Left ventricle myocardium superior (tissue), 1 donor: ENCODE data around the gene BAG2. TPM values are rescaled to one million over a fixed set of nuclear protein-coding genes. Genes with fewer than 3 reads are reported as not detected.

Source experiments
- ATAC-seq: fragments of 200-7000 bp; cut with Tn5 transposase; one replicate; pipeline ENCODE4 v1.9.1; 2020; ENCODE audit warnings: mild to moderate bottlenecking, moderate library complexity
- DNase-seq: peaks from one replicate; pipeline ENCODE4 v3.0.0-alpha.2; 2020
- intact Hi-C: fragments of 100-400 bp; cut with micrococcal nuclease; formaldehyde crosslinking; loops from one replicate; pipeline ENCODE4 v1.11.0; 2022
- total RNA-seq: library from RNA; stranded (reverse); fragmentation: NEBNext Ultra II Directional; extraction: Animal tissue kit (Norgen Biotek cat#: 25700); gene quantifications from one replicate; pipeline ENCODE4 v1.2.1, GENCODE V29; 2021
- donor health status: DM: no; HTN: yes; CAD: no; lungs with severe emphysema.

Gene BAG2
- total RNA-seq, 1 donor from 2014 or later = 14.8 TPM

GRCh38 chr6:57216235-57217101 lies 44.3 kb downstream of the BAG2 start:
- ATAC-seq = peak; percentile 38
- DNase-seq = no peak
- intact Hi-C loops = no loop called here

- intact Hi-C loops = no loop called here
- DNase-seq (no peak), ATAC-seq (no peak)
Measured at GRCh38 chr6:57217270-57217669, 45.1 kb downstream of the BAG2 start.

GRCh38 chr6:57220083-57220703 lies 48.1 kb downstream of the BAG2 start:
- ATAC-seq (no peak), DNase-seq (no peak)
- intact Hi-C loops = no loop called here

GRCh38 chr6:57221191-57221935 lies 49.2 kb downstream of the BAG2 start:
- DNase-seq (peak; percentile 71), ATAC-seq (peak; percentile 84)
- intact Hi-C loops = no loop called here

- intact Hi-C loops = no loop called here
Measured at GRCh38 chr6:57221936-57222742, 50.0 kb downstream of the BAG2 start, which contains the start of gene RAB23. RAB23 (minus strand) TSS chr6:57222307; CDS start chr6:57210380, 11,927 bp downstream.

GRCh38 chr6:57222743-57223077 lies 50.6 kb downstream of the BAG2 start:
- intact Hi-C loops = no loop called here
- DNase-seq (no peak), ATAC-seq (no peak)

More at GRCh38 chr6:57221936-57222742, 50.0 kb downstream of the BAG2 start, which contains the start of gene RAB23:
- ATAC-seq (peak; percentile 99), DNase-seq (peak; percentile 93)

- intact Hi-C loops = no loop called here
- DNase-seq (no peak), ATAC-seq (no peak)
Measured at GRCh38 chr6:57224769-57225515, 52.8 kb downstream of the BAG2 start.

- intact Hi-C loops = no loop called here
- ATAC-seq (no peak), DNase-seq (no peak)
Measured at GRCh38 chr6:57226221-57226620, 54.1 kb downstream of the BAG2 start.

Other genes starting within 250 kb of the BAG2 start
- gene BEND6, start 217.2 kb upstream of the BAG2 start, total RNA-seq = 0.35 TPM
- 7.7 TPM for gene KIAA1586, start 125.6 kb upstream of the BAG2 start, total RNA-seq
- 23.7 TPM for gene ZNF451, start 82.1 kb upstream of the BAG2 start, total RNA-seq
- 11.9 TPM for gene RAB23, start 50.0 kb downstream of the BAG2 start, total RNA-seq
- 4.2 TPM for gene PRIM2, start 145.3 kb downstream of the BAG2 start, total RNA-seq